K562 (cell line): ENCODE measurements around the gene FNDC4. TPM values are rescaled to one million over a fixed set of nuclear protein-coding genes. Genes with fewer than 3 reads are reported as not detected.

Source experiments
- ATAC-seq: fragments of 200-7000 bp; cut with Tn5 transposase; 3 replicates; pipeline ENCODE4 v1.9.1; 2020; ENCODE audit warnings: moderate library complexity
- BruUV-seq: library from RNA; stranded (reverse); fragments of 400-500 nt; replicated peaks from 2 replicates; lab custom pipeline; 2021; lab: Mats Ljungman, UMichigan
- CTCF ChIA-PET: fragments of 300-600 bp; formaldehyde crosslinking; extraction: SDS; loops from one replicate; lab custom pipeline; 2021; ENCODE audit warnings: low intra/inter-chr PET ratio; lab: Yijun Ruan, JAX
- POLR2A ChIA-PET: fragments of 300-600, 350-650 bp; sonication (Branson Sonifier 250); formaldehyde crosslinking; extraction: SDS; loops from one replicate; lab custom pipeline; 2021; ENCODE audit warnings: antibody characterized with exemption, inconsistent platforms; lab: Yijun Ruan, JAX
- DNase-seq, 4 experiments: peaks; one replicate each; pipeline versions ENCODE4 v3.0.0 to v3.0.0-alpha.2; 2011 to 2018; ENCODE audit warnings: low spot score in 3 of 4, mixed read lengths in 3 of 4; ENCODE audit errors: extremely low read depth in 1 of 4
- FAIRE-seq: peaks from 2 replicates; lab custom pipeline; 2011; peaks lifted over from hg19 to GRCh38; lab: Jason Lieb, UNC
- H2AFZ ChIP-seq: 2 replicates; pipeline ENCODE4 v1.6.0; 2011; ENCODE audit warnings: low read depth, low read length, control low read depth, inconsistent platforms
- H3K27ac ChIP-seq: fragments of 200-600 bp; 3 replicates; pipeline ENCODE4 v1.8.0; 2011; ENCODE audit warnings: low read depth, mild to moderate bottlenecking, control low read depth, inconsistent platforms, low read length, moderate library complexity, mixed read lengths; ENCODE audit errors: extremely low read depth
- H3K27me3 ChIP-seq, 2 experiments: fragments of 300-600 bp in 1 of 2; 2 replicates in 1 of 2; 3 replicates in 1 of 2; pipeline versions ENCODE4 v1.6.0 to v1.8.0; 2011; ENCODE audit warnings: inconsistent platforms in 2 of 2, low read length in 2 of 2, mild to moderate bottlenecking in 1 of 2, mixed read lengths in 1 of 2, moderate library complexity in 1 of 2; ENCODE audit not compliant: control insufficient read depth in 2 of 2, insufficient read depth in 2 of 2
- H3K36me3 ChIP-seq: fragments of 300-600 bp; 3 replicates; pipeline ENCODE4 v1.8.0; 2011; ENCODE audit warnings: mild to moderate bottlenecking, low read length, inconsistent platforms; ENCODE audit not compliant: control insufficient read depth, insufficient read depth
- H3K4me1 ChIP-seq, 2 experiments: fragments of 200-600 bp in 1 of 2; replicated peaks in 1 of 2; 2 replicates in 1 of 2; 3 replicates in 1 of 2; pipeline versions ENCODE4 v1.5.1 to v1.8.0; 2011; ENCODE audit warnings: inconsistent platforms in 2 of 2, low read length in 2 of 2, mild to moderate bottlenecking in 1 of 2, mixed read lengths in 1 of 2, moderate library complexity in 1 of 2; ENCODE audit not compliant: control insufficient read depth in 2 of 2, insufficient read depth in 2 of 2
- H3K4me2 ChIP-seq: 2 replicates; pipeline ENCODE4 v1.6.1; 2011; ENCODE audit warnings: low read length, control low read depth, inconsistent platforms, mixed read lengths; ENCODE audit not compliant: insufficient read depth
- H3K4me3 ChIP-seq: fragments of 200-600 bp; sonication (generic), shearing (Covaris generic); 2 replicates; pipeline ENCODE4 v1.5.1; 2016; ENCODE audit warnings: control low read depth, inconsistent platforms
- H3K79me2 ChIP-seq: fragments of 200-600 bp; 3 replicates; pipeline ENCODE4 v1.8.0; 2011; ENCODE audit warnings: low read length, inconsistent platforms; ENCODE audit not compliant: control insufficient read depth, insufficient read depth
- H3K9ac ChIP-seq, 2 experiments: 2 replicates each; pipeline versions ENCODE4 v1.6.0 to v1.6.1; 2011; ENCODE audit warnings: low read depth in 2 of 2, low read length in 2 of 2, control low read depth in 1 of 2, inconsistent platforms in 1 of 2, mild to moderate bottlenecking in 1 of 2, mixed read lengths in 1 of 2; ENCODE audit not compliant: insufficient read depth in 1 of 2
- H3K9me1 ChIP-seq: one replicate; pipeline ENCODE4 v1.6.0; 2011; ENCODE audit warnings: inconsistent platforms, mild to moderate bottlenecking, low read length, moderate library complexity; ENCODE audit not compliant: control insufficient read depth, insufficient read depth
- H3K9me3 ChIP-seq: replicated peaks from 2 replicates; pipeline ENCODE4 v1.5.1; 2011; ENCODE audit warnings: low read depth, low read length, inconsistent platforms; ENCODE audit not compliant: control insufficient read depth, insufficient read depth
- H4K20me1 ChIP-seq: replicated peaks from 2 replicates; pipeline ENCODE4 v1.6.1; 2011; ENCODE audit warnings: low read length, inconsistent platforms, mixed read lengths; ENCODE audit not compliant: control insufficient read depth, insufficient read depth
- CBX5 ChIP-seq: IDR thresholded peaks from 2 replicates; pipeline ENCODE4 v1.6.1; 2014; ENCODE audit warnings: low read depth, borderline replicate concordance
- CREB1 ChIP-seq, 2 experiments: sonication (generic) in 1 of 2; formaldehyde crosslinking in 1 of 2; IDR thresholded peaks; 2 replicates each; pipeline versions ENCODE4 v1.6.1 to v1.8.0; 2012 to 2022; ENCODE audit warnings: inconsistent platforms in 1 of 2, mild to moderate bottlenecking in 1 of 2, missing genetic modification reagents in 1 of 2, moderate library complexity in 1 of 2
- CXXC5 ChIP-seq: fragments of 250-450 bp; sonication (Bioruptor Pico); IDR thresholded peaks from 2 replicates; pipeline ENCODE4 v1.8.0; 2022; ENCODE audit warnings: inconsistent platforms, mild to moderate bottlenecking, moderate library complexity
- FOSL1 ChIP-seq: fragments of 200-800 bp; sonication (Bioruptor generic); conservative IDR thresholded peaks from 2 replicates; pipeline ENCODE4 v1.6.1; 2016; ENCODE audit warnings: missing genetic modification characterization, missing compliant biosample characterization
- ILK ChIP-seq: fragments of 450-650 bp; IDR thresholded peaks from 2 replicates; pipeline ENCODE4 v1.6.1; 2016; ENCODE audit warnings: missing genetic modification characterization, low read depth, mild to moderate bottlenecking, missing compliant biosample characterization, moderate library complexity, borderline replicate concordance
- JUND ChIP-seq, 2 experiments: IDR thresholded peaks; 2 replicates in 1 of 2; 3 replicates in 1 of 2; pipeline ENCODE4 v1.6.1; 2011; ENCODE audit warnings: borderline replicate concordance in 2 of 2, low read depth in 2 of 2, low read length in 2 of 2, improper control_type of control experiment in 1 of 2, missing biosample characterization in 1 of 2, missing genetic modification characterization in 1 of 2, missing genetic modification reagents in 1 of 2
- MAX ChIP-seq: sonication (generic); formaldehyde crosslinking; IDR thresholded peaks from 2 replicates; pipeline ENCODE4 v1.9.0; 2022; ENCODE audit warnings: mild to moderate bottlenecking, missing genetic modification reagents
- NR3C1 ChIP-seq: sonication (generic); formaldehyde crosslinking; IDR thresholded peaks from 2 replicates; pipeline ENCODE4 v1.8.1; 2022; ENCODE audit warnings: missing genetic modification reagents
- SRF ChIP-seq, 2 experiments: fragments of 250-450, 450-650 bp in 1 of 2; sonication (Bioruptor Pico) in 1 of 2; sonication (generic) in 1 of 2; formaldehyde crosslinking; IDR thresholded peaks; 2 replicates each; pipeline versions ENCODE4 v1.5.0 to v1.5.1; 2020 to 2022; ENCODE audit warnings: mild to moderate bottlenecking in 1 of 2, missing genetic modification reagents in 1 of 2
- ZBTB43 ChIP-seq: sonication (generic); formaldehyde crosslinking; IDR thresholded peaks from 2 replicates; pipeline ENCODE4 v1.8.0; 2023; ENCODE audit warnings: mild to moderate bottlenecking, missing genetic modification reagents
- WGBS: fragments of 100-300 bp; shearing (Covaris generic); methylation state at CpG from one replicate; pipeline ENCODE4 v1.1.6; 2016; ENCODE audit warnings: low coverage, mixed read lengths; ENCODE audit not compliant: insufficient coverage; ENCODE audit errors: missing lambda C conversion rate; 5-methylcytosine and 5-hydroxymethylcytosine counted together
- in situ Hi-C: fragments of 300-500 bp; cut with MboI; formaldehyde crosslinking; loops from 4 replicates; pipeline ENCODE4 v1.15.0; 2018; ENCODE audit warnings: inconsistent platforms, mixed read lengths
- intact Hi-C: fragments of 100-400 bp; cut with micrococcal nuclease; formaldehyde crosslinking; loops from 2 replicates; pipeline ENCODE4 v1.14.2; 2022
- polyA plus RNA-seq, 8 experiments: library from polyadenylated mRNA; depleted of rRNA in 4 of 8; stranded (reverse) in 5 of 8; unstranded in 3 of 8; fragments of >200 nt; fragmentation: Nextera tagmentation in 2 of 8; fragmentation: Illumina TruSeq in 1 of 8; extraction: Ambion mirVana in 2 of 8; extraction: Trizol in 1 of 8; gene quantifications; 2 replicates each; pipeline versions ENCODE4 v1.2.1 to v1.2.3, GENCODE V29; 2011 to 2014; ENCODE audit warnings: inconsistent platforms in 1 of 8, missing spikeins in 1 of 8
- total RNA-seq, 7 experiments: library from RNA; depleted of rRNA in 6 of 7; stranded (reverse); fragments of >200 nt in 6 of 7; fragmentation: Illumina TruSeq in 2 of 7; extraction: Trizol in 2 of 7; gene quantifications; 2 replicates each; pipeline versions ENCODE4 v1.2.1 to v1.2.3, GENCODE V29; 2011 to 2021; ENCODE audit warnings: low replicate concordance in 1 of 7

The FNDC4 gene
- total and polyA plus RNA-seq, 9 of the 15 experiments (the other 6 are each of a cell fraction or from before 2014, with no cell fraction given): 0.28 to 4.9 (median 2.3) TPM

GRCh38 chr2:27494284-27494943, 586 bp downstream of the FNDC4 start (continued):
- TF ChIP-seq NR3C1 (CRISPR knock-in tag): no peak
- TF ChIP-seq JUND (IDR thresholded peaks at IDR 0.05; ENCODE audit: borderline replicate concordance, low read depth, low read length): peak; percentile 29; the same call in 1 of the 2 replicates
- TF ChIP-seq JUND (tag; IDR thresholded peaks at IDR 0.05; ENCODE audit: borderline replicate concordance, low read depth, low read length): no peak

- Histone ChIP-seq H3K4me3 (no peak overlapping the region), H2AFZ (no peak overlapping the region; the same call in 1 of the 2 replicates), H3K9ac (no peak overlapping the region), H3K27me3 (no peaks in the 10 kb centered on the region; a peak in 1 of 5 replicates), H3K27ac (no peak overlapping the region), H3K9me1 (no peaks in the 10 kb centered on the region), H3K4me1 (peaks cover 17 to 22% of the 10 kb centered on the region in 2 experiments; a peak in 4 of 5 replicates), H3K36me3 (no peaks in the 10 kb centered on the region), H3K4me2 (peak overlapping the region; percentile 71; the same call in 1 of the 2 replicates), H3K79me2 (peaks cover 5% of the 10 kb centered on the region; the same call in 2 of the 3 replicates), H3K9me3 (no peaks in the 10 kb centered on the region), H4K20me1 (no peaks in the 10 kb centered on the region)
- no peak for FAIRE-seq
- CTCF ChIA-PET: no interaction called here
- WGBS: 94% methylated on average over 7 of the region's 13 CpGs
- POLR2A ChIA-PET: interaction anchor here (0.6 kb wide), 1 partner anchor 58 kb away, joined by 3 read pairs; no protein-coding TSS in a partner anchor
- TF ChIP-seq ILK (tag) (no peak), CBX5 (no peak), FOSL1 (tag) (no peak), ZBTB43 (CRISPR knock-in tag) (no peak), SRF (CRISPR knock-in tag; IDR thresholded peaks at IDR 0.05) (no peak), MAX (no peak), CREB1 (IDR thresholded peaks at IDR 0.05) (no peak), CREB1 (CRISPR knock-in tag; IDR thresholded peaks at IDR 0.05) (peak; percentile 26; the same call in 1 of the 2 replicates), CXXC5 (CRISPR knock-in tag) (no peak)
- DNase-seq: no peak
- no peak for ATAC-seq
- intact Hi-C loops: no loop called here
- no TSS peak for BruUV-seq
- in situ Hi-C loops: no loop called here
These were observed 1.1 kb downstream of the FNDC4 start for GRCh38 chr2:27493948-27494283.
